Stimulated activated CD4-positive, alpha-beta T cell treated with anti-CD3 and anti-CD28 coated beads, TNF-alpha, amount 100 ng/mL, for 1 hour (primary cell): ENCODE data around the gene SNCA.

ENCODE experiments used
- DNase-seq, 3 donors: peaks; one replicate each; pipeline ENCODE4 v3.0.0-alpha.2; 2020; ENCODE audit warnings: low read depth in 3 of 3, low spot score in 1 of 3

SNCA gene

GRCh38 chr4:89814362-89814761 lies 22.6 kb downstream of the SNCA start:
- no peak for DNase-seq

DNA sequence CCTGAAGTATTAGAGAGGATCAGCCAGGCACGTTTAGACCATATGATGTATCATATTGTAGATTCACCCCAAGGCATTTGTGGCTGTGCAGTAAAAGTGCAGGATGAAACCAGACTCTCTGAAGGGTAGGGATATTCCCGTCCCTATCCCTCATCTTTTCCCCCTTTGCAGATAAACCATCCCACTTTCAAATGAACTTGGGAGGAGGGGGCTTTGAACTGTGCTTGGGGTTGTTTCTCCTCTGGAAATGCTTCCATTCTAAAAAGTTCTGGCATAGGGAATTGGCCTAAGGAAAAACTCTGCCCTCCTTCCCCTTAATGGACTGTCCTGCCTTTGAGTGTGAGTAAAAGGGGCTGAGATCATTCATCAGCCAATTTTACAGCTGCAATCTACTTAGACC lies 23.8 kb downstream of the SNCA start:
- no peak for DNase-seq

DNA sequence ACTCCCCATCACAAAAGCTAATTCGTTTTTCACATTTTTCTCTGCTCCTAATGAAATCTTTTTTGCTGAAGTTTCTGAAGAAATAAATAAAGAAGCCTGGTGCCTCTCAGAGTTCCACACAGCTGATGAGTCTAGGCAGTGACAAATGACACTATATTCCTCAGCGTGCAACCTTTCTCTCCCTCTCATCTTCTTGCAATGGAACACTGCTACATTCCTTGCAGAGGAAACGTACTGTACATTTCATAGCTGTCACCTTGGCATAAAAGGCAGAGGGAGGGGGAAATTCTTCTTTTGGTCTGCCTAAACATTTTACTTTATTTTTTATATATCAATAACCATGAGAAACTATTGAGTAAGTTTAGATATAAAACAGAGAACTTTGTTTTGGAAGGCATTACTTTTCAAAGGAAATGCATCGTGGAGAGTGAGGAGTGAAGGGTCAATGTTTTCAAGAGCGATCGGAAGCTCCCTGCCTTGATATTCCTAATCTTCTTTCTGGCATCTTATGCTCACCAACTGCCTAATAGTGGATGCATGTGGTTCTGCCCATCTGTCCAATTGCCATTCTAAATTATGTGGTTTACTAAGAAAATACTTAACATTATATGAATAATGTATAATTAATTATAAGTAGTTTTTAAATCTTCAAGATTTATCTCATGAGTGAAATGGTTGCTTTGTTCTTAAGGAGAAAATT lies 29.4 kb downstream of the SNCA start:
- DNase-seq: no peak

DNA sequence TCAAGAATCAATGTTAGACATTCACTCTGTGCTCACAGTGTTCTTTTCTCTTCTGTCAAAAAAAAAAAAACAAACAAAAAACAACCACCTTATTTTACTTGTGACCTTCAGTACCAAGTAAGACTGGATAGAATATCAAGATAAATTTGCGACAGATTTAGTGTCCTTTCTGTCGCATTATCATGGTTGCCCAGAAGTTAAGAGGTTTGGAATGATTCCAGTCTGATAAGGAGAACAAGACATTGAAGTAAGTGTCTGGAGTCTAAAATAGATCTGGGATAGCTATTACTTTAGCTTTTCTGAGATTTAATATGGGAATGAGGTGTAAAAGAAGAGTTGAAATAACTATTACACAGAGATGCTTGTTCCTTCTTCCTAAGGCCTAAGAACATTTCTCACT lies 31.7 kb downstream of the SNCA start:
- DNase-seq: no peak

DNA sequence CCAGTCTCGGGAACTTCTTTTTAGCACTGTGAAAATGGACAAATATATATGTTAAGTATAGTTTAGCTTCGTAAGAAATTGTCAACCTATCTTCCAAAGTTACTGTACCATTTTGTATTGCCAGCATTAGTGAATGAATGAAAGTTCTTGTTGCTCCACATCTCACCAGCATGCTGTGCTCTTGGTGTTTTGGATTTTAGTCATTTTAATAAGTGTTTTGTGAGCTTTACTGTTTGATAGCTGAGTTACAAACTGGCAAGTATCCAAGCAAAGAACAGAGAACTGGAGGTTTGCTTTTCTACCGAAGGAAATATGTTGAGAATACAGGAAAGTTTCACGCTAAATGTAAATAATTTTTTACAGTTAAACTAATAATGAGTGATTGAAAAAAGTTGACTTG lies 33.0 kb downstream of the SNCA start:
- DNase-seq: no peak

DNA sequence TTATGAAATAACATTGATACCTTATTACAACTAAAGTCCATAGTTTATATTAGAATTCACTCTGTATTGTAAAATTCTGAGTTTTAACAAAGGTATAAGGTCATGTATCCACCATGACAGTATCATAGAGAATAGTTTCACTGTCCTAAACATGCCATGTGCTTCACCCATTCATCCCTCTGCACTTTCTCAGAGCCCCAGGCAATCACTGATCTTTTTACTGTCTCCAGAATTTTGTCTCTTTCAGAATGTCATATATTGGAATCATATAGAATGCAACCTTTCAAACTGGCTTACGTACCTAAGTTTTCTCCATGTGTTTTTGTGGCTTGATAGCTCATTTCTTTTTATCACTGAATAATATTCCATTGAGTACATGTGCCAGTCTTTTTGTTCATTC lies 33.9 kb downstream of the SNCA start:
- DNase-seq: no peak

GRCh38 chr4:89800527-89801103 lies 36.3 kb downstream of the SNCA start:
- DNase-seq: no peak

DNA sequence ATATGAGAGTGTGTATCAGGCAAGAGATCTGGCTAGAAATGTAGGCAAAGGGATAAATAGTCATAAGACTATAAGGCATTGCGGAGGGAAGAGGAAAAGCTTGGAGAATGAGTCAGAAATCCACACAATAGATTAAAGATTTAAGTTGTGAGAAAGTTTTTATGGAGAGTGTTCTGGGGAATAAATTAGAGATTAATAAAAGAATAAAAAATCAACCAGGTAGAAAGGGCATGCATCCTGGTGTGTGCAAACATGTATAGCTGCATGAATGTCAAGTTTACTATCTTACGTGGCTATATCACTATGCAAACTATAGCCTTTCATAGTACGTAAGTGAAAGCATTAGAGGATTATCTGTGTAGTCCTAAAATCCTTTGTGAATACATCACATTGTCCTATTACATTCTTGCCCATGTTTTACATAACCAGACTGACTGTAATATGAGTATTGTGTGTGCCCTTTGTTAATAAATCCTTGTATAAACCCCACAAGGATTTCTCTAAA lies 36.9 kb downstream of the SNCA start:
- no peak for DNase-seq

DNA sequence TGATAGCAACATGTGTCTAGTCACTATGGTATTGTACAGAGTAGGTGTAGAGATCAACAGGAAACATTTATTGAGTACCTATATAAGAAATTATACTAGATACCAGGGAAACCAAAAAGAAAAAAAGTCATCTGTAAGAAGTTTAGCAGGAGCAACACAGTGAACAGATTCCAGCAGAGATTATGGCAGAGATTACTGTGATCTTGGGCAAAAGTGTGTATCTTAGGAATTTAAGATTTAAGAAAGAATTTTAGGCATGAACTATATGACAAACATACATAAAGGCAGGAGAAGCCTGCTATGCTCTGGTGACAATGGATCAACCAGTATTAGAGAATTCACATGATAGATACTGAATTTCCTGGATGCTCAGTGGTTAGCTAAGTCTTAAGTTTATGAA lies 37.9 kb downstream of the SNCA start:
- no peak for DNase-seq

- no peak for DNase-seq
Measured at GRCh38 chr4:89797117-89797516, 39.8 kb downstream of the SNCA start.

- DNase-seq: no peak
Measured at GRCh38 chr4:89788206-89789072, 48.5 kb downstream of the SNCA start.

GRCh38 chr4:89784686-89785231 lies 52.2 kb downstream of the SNCA start:
- DNase-seq: no peak

GRCh38 chr4:89781321-89781720 lies 55.6 kb downstream of the SNCA start:
- no peak for DNase-seq

- no peak for DNase-seq
Measured at GRCh38 chr4:89773805-89774204, 63.2 kb downstream of the SNCA start.

DNA sequence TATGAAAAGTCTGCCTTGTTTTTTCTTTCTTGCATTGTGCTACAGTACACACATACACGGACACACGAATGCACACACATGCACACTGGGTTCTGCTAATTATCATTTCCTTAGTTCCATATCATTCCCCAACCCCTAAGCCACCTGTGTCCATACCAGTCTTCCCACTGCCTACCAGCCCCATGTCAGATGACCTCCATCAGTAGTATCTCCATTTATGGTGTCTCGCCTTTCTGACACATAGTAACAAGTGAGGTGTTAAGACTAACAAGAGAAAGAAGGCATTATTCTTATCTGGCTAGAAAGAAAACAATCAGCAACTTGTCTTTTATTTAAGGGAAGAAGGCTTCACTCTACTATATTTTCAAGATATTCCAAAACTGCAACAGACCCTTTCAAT lies 67.1 kb downstream of the SNCA start:
- no peak for DNase-seq

GRCh38 chr4:89767924-89768323 lies 69.0 kb downstream of the SNCA start:
- no peak for DNase-seq

- DNase-seq: no peak
Measured at GRCh38 chr4:89765966-89766365, 71.0 kb downstream of the SNCA start.

DNA sequence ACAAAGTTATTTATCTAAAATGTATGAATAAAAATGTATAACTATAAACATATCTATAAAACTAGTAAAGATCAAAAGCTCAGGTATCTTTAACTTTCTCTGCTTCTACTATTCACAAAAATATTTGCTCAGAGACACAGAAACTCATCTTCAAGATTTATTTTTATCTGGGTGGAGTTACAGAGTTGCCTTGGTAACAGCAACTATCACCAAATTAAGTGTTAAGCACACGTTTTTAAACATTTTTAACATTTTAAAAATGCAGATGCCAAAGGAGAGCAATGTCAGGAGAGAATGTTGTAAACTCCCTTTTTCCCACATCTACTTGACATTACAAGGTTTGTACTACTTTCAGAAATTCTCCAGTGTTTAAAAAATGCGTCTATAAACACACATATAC lies 71.4 kb downstream of the SNCA start:
- DNase-seq: no peak

DNA sequence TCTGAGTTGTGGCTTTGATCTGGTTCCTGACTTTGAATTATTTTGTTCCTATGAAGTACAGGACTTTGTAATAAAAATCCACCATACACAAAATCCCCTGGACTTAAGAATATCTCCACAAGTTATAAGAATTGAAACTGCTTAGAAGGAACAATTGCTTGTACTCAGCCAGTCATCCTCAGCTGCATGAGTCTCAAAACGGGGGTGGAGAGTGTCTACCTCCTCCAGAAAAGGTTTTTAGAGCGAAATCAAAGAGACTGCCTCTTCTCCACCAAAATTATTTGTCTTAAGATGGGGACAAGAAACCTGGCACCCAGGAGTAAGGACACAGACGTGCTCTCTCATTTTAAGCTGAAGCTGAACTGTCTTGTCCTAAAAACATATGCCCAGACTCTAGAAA lies 74.7 kb downstream of the SNCA start:
- no peak for DNase-seq

GRCh38 chr4:89759426-89759825 lies 77.5 kb downstream of the SNCA start:
- no peak for DNase-seq

GRCh38 chr4:89757154-89757719 lies 79.7 kb downstream of the SNCA start:
- DNase-seq: no peak
